GM21825 (cell line): ENCODE results near the gene ACADS.

Source experiments
- ATAC-seq: cut with Tn5 transposase; IDR thresholded peaks from one replicate; pipeline ENCODE4 v1.9.1; 2021; ENCODE audit warnings: mild to moderate bottlenecking, moderate library complexity; ENCODE audit not compliant: unreplicated experiment

Gene ACADS

GRCh38 chr12:120725659-120726509, at the start of gene ACADS:
ACADS (plus strand) TSS chr12:120725826; CDS start chr12:120725886, 60 bp downstream.
- peak; percentile 94 for ATAC-seq

GRCh38 chr12:120677765-120678473, 47.7 kb upstream of the ACADS start:
- ATAC-seq: peak; percentile 57

- peak; percentile 9 for ATAC-seq
Measured at GRCh38 chr12:120678572-120678971, 47.1 kb upstream of the ACADS start.

- ATAC-seq: no peak
Measured at GRCh38 chr12:120680165-120680738, 45.4 kb upstream of the ACADS start.

- ATAC-seq: no peak
Measured at GRCh38 chr12:120684523-120684932, 41.1 kb upstream of the ACADS start.

GRCh38 chr12:120685522-120685921, 40.1 kb upstream of the ACADS start:
- no peak for ATAC-seq

GRCh38 chr12:120686151-120686689, 39.4 kb upstream of the ACADS start:
- peak; percentile 69 for ATAC-seq

GRCh38 chr12:120686690-120687577, 38.7 kb upstream of the ACADS start, which contains the start of gene MLEC:
MLEC (plus strand) TSS chr12:120687149; CDS start chr12:120687297, 148 bp downstream.
- peak; percentile 65 for ATAC-seq

GRCh38 chr12:120687578-120688289, 37.9 kb upstream of the ACADS start:
- no peak for ATAC-seq

GRCh38 chr12:120688527-120689071, 37.0 kb upstream of the ACADS start:
- no peak for ATAC-seq

- no peak for ATAC-seq
Measured at GRCh38 chr12:120689397-120690082, 36.1 kb upstream of the ACADS start.

- ATAC-seq: no peak
Measured at GRCh38 chr12:120690083-120690450, 35.6 kb upstream of the ACADS start.

- ATAC-seq: no peak
Measured at GRCh38 chr12:120690978-120691377, 34.6 kb upstream of the ACADS start.

- ATAC-seq: no peak
Measured at GRCh38 chr12:120692524-120693033, 33.0 kb upstream of the ACADS start.

- no peak for ATAC-seq
Measured at GRCh38 chr12:120693848-120694247, 31.8 kb upstream of the ACADS start.

- no peak for ATAC-seq
Measured at GRCh38 chr12:120696626-120697025, 29.0 kb upstream of the ACADS start.

GRCh38 chr12:120697344-120697743, 28.3 kb upstream of the ACADS start:
- no peak for ATAC-seq

GRCh38 chr12:120698665-120699064, 27.0 kb upstream of the ACADS start:
- ATAC-seq: no peak

- no peak for ATAC-seq
Measured at GRCh38 chr12:120699553-120699952, 26.1 kb upstream of the ACADS start.
